Chondrocyte (in vitro differentiated cells): ENCODE results near the gene SULT6B1. TPM values are rescaled to one million over a fixed set of nuclear protein-coding genes. Genes with fewer than 3 reads are reported as not detected.

Source experiments
- DNase-seq: peaks from one replicate; pipeline ENCODE4 v3.0.0; 2021; ENCODE audit warnings: mixed read lengths, low spot score
- H3K27ac Mint-ChIP-seq: one replicate; pipeline ENCODE4 v1.8.0; 2021; ENCODE audit warnings: mild to moderate bottlenecking, moderate library complexity, mixed read lengths; ENCODE audit not compliant: unreplicated experiment
- H3K27me3 Mint-ChIP-seq: 2 replicates; pipeline ENCODE4 v1.8.0; 2021; ENCODE audit warnings: low read depth, mixed read lengths
- H3K36me3 Mint-ChIP-seq: 2 replicates; pipeline ENCODE4 v1.8.0; 2021; ENCODE audit warnings: low read depth, mixed read lengths
- H3K4me1 Mint-ChIP-seq: 2 replicates; pipeline ENCODE4 v1.8.0; 2021; ENCODE audit warnings: low read depth, mild to moderate bottlenecking, mixed read lengths
- H3K4me3 Mint-ChIP-seq: one replicate; pipeline ENCODE4 v1.8.0; 2021; ENCODE audit warnings: mild to moderate bottlenecking, moderate library complexity, mixed read lengths; ENCODE audit not compliant: unreplicated experiment
- H3K9me3 Mint-ChIP-seq: 2 replicates; pipeline ENCODE4 v1.8.0; 2021; ENCODE audit warnings: low read depth, mixed read lengths
- total RNA-seq: library from RNA; stranded (reverse); gene quantifications from 3 replicates; pipeline ENCODE4 v1.2.1, GENCODE V29; 2021
- TF ChIP-seq, protein P1 (sequence below): fragments of 200-600 bp; sonication (generic); IDR thresholded peaks from 2 replicates; pipeline ENCODE4 v1.5.0; 2021; ENCODE audit warnings: antibody characterized with exemption, mild to moderate bottlenecking, moderate library complexity

The SULT6B1 gene
- total RNA-seq, 1 donor from 2014 or later: not detected

- H3K9me3 Mint-ChIP-seq: no peaks in the 10 kb centered on the region
- H3K36me3 Mint-ChIP-seq: no peaks in the 10 kb centered on the region
- peaks cover 2% of the 10 kb centered on the region for H3K27me3 Mint-ChIP-seq
Measured at GRCh38 chr2:37192551-37192950, 4.1 kb upstream of the SULT6B1 start.

GRCh38 chr2:37191747-37192146, 3.3 kb upstream of the SULT6B1 start:
- no peak for DNase-seq
- peaks cover 6% of the 10 kb centered on the region for H3K4me1 Mint-ChIP-seq
- H3K9me3 Mint-ChIP-seq: no peaks in the 10 kb centered on the region
- no peak overlapping the region for H3K4me3 Mint-ChIP-seq
- no peak overlapping the region for H3K27ac Mint-ChIP-seq
- TF ChIP-seq, protein P1, sequence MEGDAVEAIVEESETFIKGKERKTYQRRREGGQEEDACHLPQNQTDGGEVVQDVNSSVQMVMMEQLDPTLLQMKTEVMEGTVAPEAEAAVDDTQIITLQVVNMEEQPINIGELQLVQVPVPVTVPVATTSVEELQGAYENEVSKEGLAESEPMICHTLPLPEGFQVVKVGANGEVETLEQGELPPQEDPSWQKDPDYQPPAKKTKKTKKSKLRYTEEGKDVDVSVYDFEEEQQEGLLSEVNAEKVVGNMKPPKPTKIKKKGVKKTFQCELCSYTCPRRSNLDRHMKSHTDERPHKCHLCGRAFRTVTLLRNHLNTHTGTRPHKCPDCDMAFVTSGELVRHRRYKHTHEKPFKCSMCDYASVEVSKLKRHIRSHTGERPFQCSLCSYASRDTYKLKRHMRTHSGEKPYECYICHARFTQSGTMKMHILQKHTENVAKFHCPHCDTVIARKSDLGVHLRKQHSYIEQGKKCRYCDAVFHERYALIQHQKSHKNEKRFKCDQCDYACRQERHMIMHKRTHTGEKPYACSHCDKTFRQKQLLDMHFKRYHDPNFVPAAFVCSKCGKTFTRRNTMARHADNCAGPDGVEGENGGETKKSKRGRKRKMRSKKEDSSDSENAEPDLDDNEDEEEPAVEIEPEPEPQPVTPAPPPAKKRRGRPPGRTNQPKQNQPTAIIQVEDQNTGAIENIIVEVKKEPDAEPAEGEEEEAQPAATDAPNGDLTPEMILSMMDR: no peak
- H3K27me3 Mint-ChIP-seq: peaks cover 2% of the 10 kb centered on the region
- no peaks in the 10 kb centered on the region for H3K36me3 Mint-ChIP-seq

More at GRCh38 chr2:37192551-37192950, 4.1 kb upstream of the SULT6B1 start:
- H3K4me3 Mint-ChIP-seq: no peak overlapping the region
- no peak overlapping the region for H3K27ac Mint-ChIP-seq
- H3K4me1 Mint-ChIP-seq: peaks cover 6% of the 10 kb centered on the region
- DNase-seq: no peak
- TF ChIP-seq, protein P1: no peak

DNA sequence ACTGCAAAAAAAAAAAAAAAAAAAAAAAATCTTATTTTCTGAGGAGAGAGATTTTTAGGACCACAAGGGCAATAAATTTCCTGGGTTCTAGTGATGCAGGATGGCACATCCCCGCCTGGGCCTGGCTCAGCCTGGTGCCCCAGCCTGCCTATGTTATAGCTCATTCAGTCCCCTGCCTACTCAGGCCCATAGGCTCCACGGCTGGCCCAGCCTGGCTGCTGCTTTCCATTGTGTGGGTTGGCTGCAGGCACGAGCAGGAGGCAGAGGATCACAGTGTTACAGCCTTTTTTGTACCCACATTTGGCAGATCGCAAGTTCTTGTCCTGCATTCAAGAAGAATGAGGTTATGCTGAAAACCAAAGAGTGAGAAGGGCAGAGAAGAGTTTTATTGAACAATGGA, 2.8 kb upstream of the SULT6B1 start:
- no peak for DNase-seq
- Mint-ChIP-seq H3K27ac (no peak overlapping the region), H3K4me3 (no peak overlapping the region), H3K9me3 (no peaks in the 10 kb centered on the region), H3K4me1 (peaks cover 6% of the 10 kb centered on the region), H3K27me3 (peaks cover 2% of the 10 kb centered on the region), H3K36me3 (no peaks in the 10 kb centered on the region)
- TF ChIP-seq, protein P1: no peak

DNA sequence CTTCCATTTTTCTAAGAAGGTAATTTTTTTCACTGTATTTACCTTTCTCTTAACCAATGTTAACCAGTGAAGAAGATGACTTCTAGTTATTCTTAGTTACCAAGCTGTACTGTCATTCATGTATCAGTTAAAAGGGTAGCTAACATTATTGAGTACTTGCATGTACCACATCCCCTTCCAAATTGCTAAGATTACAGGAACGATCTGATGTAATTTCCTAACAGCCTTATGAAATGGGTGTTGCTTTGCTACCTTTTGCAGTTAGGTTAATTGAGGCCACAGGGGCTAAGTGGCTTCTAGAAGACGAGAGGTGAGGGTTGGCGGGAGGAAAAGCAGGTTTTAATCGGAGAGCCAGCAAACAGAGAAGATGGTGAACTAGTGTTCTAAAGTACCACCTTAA, 1.8 kb upstream of the SULT6B1 start:
- Mint-ChIP-seq H3K9me3 (no peaks in the 10 kb centered on the region), H3K4me3 (no peak overlapping the region), H3K36me3 (no peaks in the 10 kb centered on the region), H3K4me1 (peaks cover 6% of the 10 kb centered on the region), H3K27ac (no peak overlapping the region), H3K27me3 (peaks cover 2% of the 10 kb centered on the region)
- no peak for DNase-seq
- TF ChIP-seq, protein P1: no peak

GRCh38 chr2:37189452-37190153, 1.1 kb upstream of the SULT6B1 start:
- H3K36me3 Mint-ChIP-seq: no peaks in the 10 kb centered on the region
- peaks cover 6% of the 10 kb centered on the region for H3K4me1 Mint-ChIP-seq
- TF ChIP-seq, protein P1: no peak
- no peak overlapping the region for H3K27ac Mint-ChIP-seq
- H3K4me3 Mint-ChIP-seq: no peak overlapping the region
- no peaks in the 10 kb centered on the region for H3K9me3 Mint-ChIP-seq
- DNase-seq: no peak
- H3K27me3 Mint-ChIP-seq: peaks cover 2% of the 10 kb centered on the region
